ENCODE measurements around the gene PLPP2. TPM values are rescaled to one million over a fixed set of nuclear protein-coding genes. Genes with fewer than 3 reads are reported as not detected.

Gene PLPP2
- total RNA-seq, 2 experiments from 2014 or later, result 0.36 TPM; not detected in 1

DNA sequence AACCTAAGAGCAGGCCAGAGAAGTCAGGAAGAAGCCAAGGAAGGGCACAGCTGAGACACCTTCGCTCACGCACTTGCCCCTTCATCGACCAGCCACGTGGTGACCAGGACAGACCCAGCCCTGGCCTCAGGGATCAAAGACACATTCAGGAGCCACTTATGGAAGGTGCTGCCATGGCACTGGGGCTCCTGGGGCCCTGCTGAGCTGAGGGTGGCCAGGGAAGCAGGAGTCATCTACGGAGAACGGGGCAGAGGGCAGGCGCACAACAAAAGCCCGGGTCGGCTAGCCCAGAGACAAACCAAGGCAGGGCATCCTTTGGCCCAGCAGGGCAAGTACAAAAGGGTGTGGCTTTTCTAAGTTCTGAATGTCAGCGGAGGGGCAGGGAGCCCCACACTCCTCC lies 2.3 kb downstream of the PLPP2 start:
- ATAC-seq, result no peak
- H3K27me3 Mint-ChIP-seq, result peaks cover 39% of the 10 kb centered on the region
- TF ChIP-seq, protein P1, sequence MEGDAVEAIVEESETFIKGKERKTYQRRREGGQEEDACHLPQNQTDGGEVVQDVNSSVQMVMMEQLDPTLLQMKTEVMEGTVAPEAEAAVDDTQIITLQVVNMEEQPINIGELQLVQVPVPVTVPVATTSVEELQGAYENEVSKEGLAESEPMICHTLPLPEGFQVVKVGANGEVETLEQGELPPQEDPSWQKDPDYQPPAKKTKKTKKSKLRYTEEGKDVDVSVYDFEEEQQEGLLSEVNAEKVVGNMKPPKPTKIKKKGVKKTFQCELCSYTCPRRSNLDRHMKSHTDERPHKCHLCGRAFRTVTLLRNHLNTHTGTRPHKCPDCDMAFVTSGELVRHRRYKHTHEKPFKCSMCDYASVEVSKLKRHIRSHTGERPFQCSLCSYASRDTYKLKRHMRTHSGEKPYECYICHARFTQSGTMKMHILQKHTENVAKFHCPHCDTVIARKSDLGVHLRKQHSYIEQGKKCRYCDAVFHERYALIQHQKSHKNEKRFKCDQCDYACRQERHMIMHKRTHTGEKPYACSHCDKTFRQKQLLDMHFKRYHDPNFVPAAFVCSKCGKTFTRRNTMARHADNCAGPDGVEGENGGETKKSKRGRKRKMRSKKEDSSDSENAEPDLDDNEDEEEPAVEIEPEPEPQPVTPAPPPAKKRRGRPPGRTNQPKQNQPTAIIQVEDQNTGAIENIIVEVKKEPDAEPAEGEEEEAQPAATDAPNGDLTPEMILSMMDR (IDR thresholded peaks at IDR 0.05), result no peak
- peaks cover 7% of the 10 kb centered on the region for H3K4me1 Mint-ChIP-seq (ENCODE audit: low read depth)
- no peak for DNase-seq
- H3K4me3 Mint-ChIP-seq, result no peak overlapping the region
- no peaks in the 10 kb centered on the region for H3K9me3 Mint-ChIP-seq
- ChIA-PET CTCF (interaction anchor here (1.8 kb wide), 1 partner anchor 22 kb away, joined by 4 read pairs; no protein-coding TSS in a partner anchor), POLR2A (no interaction called here)
- intact Hi-C loops (cut with micrococcal nuclease), result no loop called here
- no peak overlapping the region for H3K27ac Mint-ChIP-seq
- H3K36me3 Mint-ChIP-seq (ENCODE audit: low read depth), result no peaks in the 10 kb centered on the region

GRCh38 chr19:287381-287871 lies 3.8 kb downstream of the PLPP2 start:
- TF ChIP-seq, protein P1 (IDR thresholded peaks at IDR 0.05), result no peak
- Mint-ChIP-seq H3K4me3 (no peak overlapping the region), H3K9me3 (no peaks in the 10 kb centered on the region), H3K36me3 (ENCODE audit: low read depth) (no peaks in the 10 kb centered on the region), H3K27me3 (peaks cover 27% of the 10 kb centered on the region), H3K4me1 (ENCODE audit: low read depth) (peaks cover 5% of the 10 kb centered on the region), H3K27ac (no peak overlapping the region)
- intact Hi-C loops (cut with micrococcal nuclease), result no loop called here
- ATAC-seq (no peak), DNase-seq (no peak)
- POLR2A ChIA-PET, result no interaction called here
- CTCF ChIA-PET, result interaction anchor here (1.8 kb wide), 1 partner anchor 20 kb away, joined by 4 read pairs; no protein-coding TSS in a partner anchor

GRCh38 chr19:283395-283794 lies 7.8 kb downstream of the PLPP2 start:
- peaks cover 12% of the 10 kb centered on the region for H3K27me3 Mint-ChIP-seq
- DNase-seq (no peak), ATAC-seq (no peak)
- no peaks in the 10 kb centered on the region for H3K4me1 Mint-ChIP-seq (ENCODE audit: low read depth)
- CTCF ChIA-PET, result no interaction called here
- POLR2A ChIA-PET, result no interaction called here
- H3K36me3 Mint-ChIP-seq (ENCODE audit: low read depth), result no peaks in the 10 kb centered on the region
- no peak overlapping the region for H3K4me3 Mint-ChIP-seq
- no peak overlapping the region for H3K27ac Mint-ChIP-seq
- intact Hi-C loops (cut with micrococcal nuclease), result no loop called here
- H3K9me3 Mint-ChIP-seq, result no peaks in the 10 kb centered on the region
- TF ChIP-seq, protein P1 (IDR thresholded peaks at IDR 0.05), result no peak

GRCh38 chr19:282501-282900 lies 8.7 kb downstream of the PLPP2 start:
- Mint-ChIP-seq H3K27me3 (peaks cover 13% of the 10 kb centered on the region), H3K27ac (no peak overlapping the region), H3K4me1 (ENCODE audit: low read depth) (no peaks in the 10 kb centered on the region), H3K36me3 (ENCODE audit: low read depth) (no peaks in the 10 kb centered on the region), H3K4me3 (no peak overlapping the region), H3K9me3 (no peaks in the 10 kb centered on the region)
- TF ChIP-seq, protein P1 (IDR thresholded peaks at IDR 0.05), result no peak
- DNase-seq, result no peak
- intact Hi-C loops (cut with micrococcal nuclease), result no loop called here
- no peak for ATAC-seq
- POLR2A ChIA-PET, result no interaction called here
- CTCF ChIA-PET, result no interaction called here

GRCh38 chr19:281992-282391 lies 9.2 kb downstream of the PLPP2 start:
- no peaks in the 10 kb centered on the region for H3K4me1 Mint-ChIP-seq (ENCODE audit: low read depth)
- TF ChIP-seq, protein P1 (IDR thresholded peaks at IDR 0.05), result no peak
- peaks cover 18% of the 10 kb centered on the region for H3K27me3 Mint-ChIP-seq
- no peaks in the 10 kb centered on the region for H3K36me3 Mint-ChIP-seq (ENCODE audit: low read depth)
- no peak overlapping the region for H3K27ac Mint-ChIP-seq
- no peak for ATAC-seq
- no peak for DNase-seq
- POLR2A ChIA-PET, result no interaction called here
- H3K9me3 Mint-ChIP-seq, result no peaks in the 10 kb centered on the region
- no peak overlapping the region for H3K4me3 Mint-ChIP-seq
- CTCF ChIA-PET, result no interaction called here
- intact Hi-C loops (cut with micrococcal nuclease), result no loop called here
